MM.1S (cell line): Measurements from ENCODE around the gene TMSB4X.

Experiments used
- DNase-seq: peaks from one replicate; pipeline ENCODE4 v3.0.0-alpha.2; 2015
- H2AFZ ChIP-seq: fragments of 300-600 bp; sonication (generic); 2 replicates; pipeline ENCODE4 v1.6.0; 2016; ENCODE audit warnings: antibody characterized with exemption, low read length
- H3F3A ChIP-seq: fragments of 300-600 bp; sonication (generic); 2 replicates; pipeline ENCODE4 v1.6.1; 2016; ENCODE audit warnings: mild to moderate bottlenecking, antibody characterized with exemption, low read length, moderate library complexity, mixed read lengths; ENCODE audit not compliant: insufficient read depth
- H3K27ac ChIP-seq: fragments of 300-600 bp; sonication (generic); 2 replicates; pipeline ENCODE4 v1.5.1; 2016; ENCODE audit warnings: mild to moderate bottlenecking, low read length
- H3K27me3 ChIP-seq: fragments of 300-600 bp; sonication (generic); replicated peaks from 2 replicates; pipeline ENCODE4 v1.6.0; 2016; ENCODE audit warnings: low read length; ENCODE audit not compliant: insufficient read depth
- H3K36me3 ChIP-seq: fragments of 300-600 bp; sonication (generic); replicated peaks from 2 replicates; pipeline ENCODE4 v1.6.1; 2016; ENCODE audit warnings: mild to moderate bottlenecking, low read length, mixed read lengths; ENCODE audit not compliant: insufficient read depth
- H3K4me1 ChIP-seq: fragments of 300-600 bp; sonication (generic); 2 replicates; pipeline ENCODE4 v1.6.1; 2016; ENCODE audit warnings: low read length, mixed read lengths
- H3K4me2 ChIP-seq: fragments of 300-600 bp; sonication (generic); 2 replicates; pipeline ENCODE4 v1.6.0; 2016; ENCODE audit warnings: low read depth, low read length
- H3K4me3 ChIP-seq: fragments of 300-600 bp; sonication (generic); 2 replicates; pipeline ENCODE4 v1.5.1; 2016; ENCODE audit warnings: low read length, mixed read lengths
- H3K79me2 ChIP-seq: fragments of 300-600 bp; sonication (generic); 2 replicates; pipeline ENCODE4 v1.6.1; 2016; ENCODE audit warnings: mixed run types, low read length, mixed read lengths
- H3K9ac ChIP-seq: fragments of 300-600 bp; sonication (generic); 2 replicates; pipeline ENCODE4 v1.6.1; 2016; ENCODE audit warnings: low read length, mixed read lengths
- H3K9me2 ChIP-seq: fragments of 300-600 bp; sonication (generic); replicated peaks from 2 replicates; pipeline ENCODE4 v1.6.1; 2016; ENCODE audit warnings: mild to moderate bottlenecking, low read length, mixed read lengths; ENCODE audit not compliant: insufficient read depth
- H3K9me3 ChIP-seq: fragments of 300-600 bp; sonication (generic); replicated peaks from 2 replicates; pipeline ENCODE4 v1.6.1; 2016; ENCODE audit warnings: mild to moderate bottlenecking, low read length, mixed read lengths; ENCODE audit not compliant: insufficient read depth
- H4K20me1 ChIP-seq: fragments of 300-600 bp; sonication (generic); 2 replicates; pipeline ENCODE4 v1.6.1; 2016; ENCODE audit warnings: mild to moderate bottlenecking, low read length, moderate library complexity, mixed read lengths; ENCODE audit not compliant: insufficient read depth
- EZH2 ChIP-seq: fragments of 300-600 bp; sonication (generic); optimal IDR thresholded peaks from 2 replicates; pipeline ENCODE3; 2017; ENCODE audit warnings: low read depth, mild to moderate bottlenecking, antibody characterized with exemption, low read length, mixed read lengths
- EZH2phosphoT487 ChIP-seq: fragments of 300-600 bp; sonication (generic); IDR thresholded peaks from 2 replicates; pipeline ENCODE4 v1.6.1; 2018; ENCODE audit warnings: antibody characterized with exemption, low read length
- TF ChIP-seq, protein P1 (sequence below): fragments of 300-600 bp; sonication (generic); IDR thresholded peaks from 2 replicates; pipeline ENCODE4 v1.5.1; 2016; ENCODE audit warnings: antibody characterized with exemption, low read length, mixed read lengths

The TMSB4X gene

DNA sequence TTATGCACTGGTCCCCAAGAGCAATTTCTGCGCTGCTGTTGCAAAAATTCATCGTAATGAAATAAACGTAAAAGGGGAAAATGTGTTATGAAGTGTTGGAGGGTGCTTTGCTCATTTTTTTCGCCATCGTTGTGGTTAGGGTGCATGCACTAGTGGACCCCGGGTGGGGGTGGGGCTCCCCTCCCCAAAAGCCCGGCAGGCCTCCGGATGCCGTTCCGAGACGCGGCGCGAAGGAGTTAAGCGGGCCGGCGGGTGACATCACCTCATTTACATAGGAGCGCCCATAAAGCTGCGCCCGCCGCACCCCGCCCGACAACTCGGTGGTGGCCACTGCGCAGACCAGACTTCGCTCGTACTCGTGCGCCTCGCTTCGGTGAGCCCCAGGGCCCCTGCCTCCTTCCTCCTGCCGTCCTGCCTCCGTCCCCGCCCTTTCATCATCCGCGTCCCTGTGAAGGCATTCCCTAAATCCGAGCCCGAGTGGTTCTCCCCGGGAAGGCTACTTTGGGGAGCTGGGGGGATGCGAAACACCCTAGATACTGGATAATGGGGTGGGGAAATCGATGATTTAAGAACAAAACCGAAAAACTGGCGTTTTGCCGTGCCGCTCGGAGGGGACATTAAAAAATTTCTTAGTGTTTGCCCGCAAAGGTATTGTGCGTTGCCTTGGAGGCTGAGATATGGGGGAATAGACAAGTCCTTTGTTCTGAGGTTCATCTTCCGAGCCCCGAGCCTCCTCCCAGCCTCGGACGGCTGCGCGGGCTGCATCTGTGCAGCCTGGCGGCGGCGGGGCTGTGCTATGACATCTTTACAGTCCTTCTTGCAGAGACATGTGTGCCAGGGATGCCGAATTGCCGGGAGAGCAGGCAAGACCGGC lies at the start of gene TMSB4X:
Gene TMSB4X, plus strand, starts transcription at position 315 of the 874 bp plus-strand sequence.
- peak within 1 kb of the TSS; percentile 95 for H3K9ac ChIP-seq
- no peaks in the 10 kb centered on the region for H3K27me3 ChIP-seq
- H3K4me2 ChIP-seq, result peak within 1 kb of the TSS; percentile 57
- H3K36me3 ChIP-seq, result no peaks in the 10 kb centered on the region
- peak within 1 kb of the TSS; percentile 96 for H3K4me3 ChIP-seq
- H3F3A ChIP-seq, result peaks cover 23% of the 10 kb centered on the region
- H2AFZ ChIP-seq, result peak within 1 kb of the TSS; percentile 48; the same call in 1 of the 2 replicates
- 0 out of 2 replicates have a peak, but pooled peaks cover 17% of the 10 kb centered on the region for H3K4me1 ChIP-seq
- H3K9me2 ChIP-seq, result no peaks in the 10 kb centered on the region
- H4K20me1 ChIP-seq, result no peaks in the 10 kb centered on the region
- peak; percentile 71 for DNase-seq
- H3K27ac ChIP-seq, result peak within 1 kb of the TSS; percentile 73
- peaks cover 14% of the 10 kb centered on the region for H3K79me2 ChIP-seq
- no peaks in the 10 kb centered on the region for H3K9me3 ChIP-seq
- TF ChIP-seq EZH2 (no peak), EZH2phosphoT487 (no peak)
- TF ChIP-seq, protein P1, sequence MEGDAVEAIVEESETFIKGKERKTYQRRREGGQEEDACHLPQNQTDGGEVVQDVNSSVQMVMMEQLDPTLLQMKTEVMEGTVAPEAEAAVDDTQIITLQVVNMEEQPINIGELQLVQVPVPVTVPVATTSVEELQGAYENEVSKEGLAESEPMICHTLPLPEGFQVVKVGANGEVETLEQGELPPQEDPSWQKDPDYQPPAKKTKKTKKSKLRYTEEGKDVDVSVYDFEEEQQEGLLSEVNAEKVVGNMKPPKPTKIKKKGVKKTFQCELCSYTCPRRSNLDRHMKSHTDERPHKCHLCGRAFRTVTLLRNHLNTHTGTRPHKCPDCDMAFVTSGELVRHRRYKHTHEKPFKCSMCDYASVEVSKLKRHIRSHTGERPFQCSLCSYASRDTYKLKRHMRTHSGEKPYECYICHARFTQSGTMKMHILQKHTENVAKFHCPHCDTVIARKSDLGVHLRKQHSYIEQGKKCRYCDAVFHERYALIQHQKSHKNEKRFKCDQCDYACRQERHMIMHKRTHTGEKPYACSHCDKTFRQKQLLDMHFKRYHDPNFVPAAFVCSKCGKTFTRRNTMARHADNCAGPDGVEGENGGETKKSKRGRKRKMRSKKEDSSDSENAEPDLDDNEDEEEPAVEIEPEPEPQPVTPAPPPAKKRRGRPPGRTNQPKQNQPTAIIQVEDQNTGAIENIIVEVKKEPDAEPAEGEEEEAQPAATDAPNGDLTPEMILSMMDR, result no peak

DNA sequence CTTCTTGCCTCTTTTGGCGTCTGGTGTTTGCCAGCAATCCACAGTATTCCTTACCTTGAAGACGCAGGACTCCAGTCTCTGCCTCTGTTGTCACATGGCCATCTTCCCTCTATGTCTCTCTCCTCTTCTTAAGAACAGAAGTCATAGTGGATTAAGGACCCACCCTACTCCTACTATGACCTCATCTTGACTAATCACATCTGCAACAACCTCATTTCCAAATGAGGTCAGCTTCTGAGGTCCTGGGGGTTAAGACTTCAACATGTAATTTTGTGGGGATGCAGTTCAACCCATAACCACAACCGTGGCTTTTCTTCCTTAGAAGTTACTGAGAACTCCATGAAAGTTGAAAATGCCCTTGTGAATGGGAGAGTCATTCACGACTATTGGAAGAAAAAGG lies 45.2 kb upstream of the TMSB4X start:
- no peak overlapping the region for H3K9ac ChIP-seq
- H3K9me2 ChIP-seq, result no peaks in the 10 kb centered on the region
- no peaks in the 10 kb centered on the region for H3K36me3 ChIP-seq
- TF ChIP-seq, protein P1, result no peak
- TF ChIP-seq EZH2 (no peak), EZH2phosphoT487 (no peak)
- no peaks in the 10 kb centered on the region for H3K79me2 ChIP-seq
- H4K20me1 ChIP-seq, result no peaks in the 10 kb centered on the region
- no peak overlapping the region for H3K27ac ChIP-seq
- no peaks in the 10 kb centered on the region for H3K9me3 ChIP-seq
- H3K27me3 ChIP-seq, result no peaks in the 10 kb centered on the region
- H3K4me3 ChIP-seq, result no peak overlapping the region
- H2AFZ ChIP-seq, result no peak overlapping the region
- no peak overlapping the region for H3K4me2 ChIP-seq
- no peaks in the 10 kb centered on the region for H3K4me1 ChIP-seq
- DNase-seq, result no peak
- no peaks in the 10 kb centered on the region for H3F3A ChIP-seq

DNA sequence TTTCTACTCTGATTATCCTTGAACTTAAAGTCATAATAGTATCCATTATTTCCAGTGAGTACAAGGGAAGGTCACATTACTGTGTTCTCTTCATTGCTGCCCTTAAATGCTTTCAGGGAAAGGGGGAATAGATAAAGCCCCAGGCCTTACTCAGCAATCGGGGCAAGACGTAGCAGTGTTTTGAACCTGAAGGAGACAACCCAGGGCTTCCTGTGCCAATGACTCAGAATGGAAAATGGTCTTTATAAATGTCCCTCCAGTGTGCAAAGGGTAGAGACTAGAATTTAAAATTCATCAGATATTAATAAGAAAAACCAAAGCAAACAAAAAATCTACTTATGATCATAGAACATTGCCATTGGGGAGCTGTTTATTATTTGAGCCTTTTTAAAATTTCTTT lies 44.8 kb upstream of the TMSB4X start:
- no peak overlapping the region for H3K9ac ChIP-seq
- H4K20me1 ChIP-seq, result no peaks in the 10 kb centered on the region
- no peaks in the 10 kb centered on the region for H3K9me3 ChIP-seq
- DNase-seq, result no peak
- no peaks in the 10 kb centered on the region for H3K79me2 ChIP-seq
- no peaks in the 10 kb centered on the region for H3K27me3 ChIP-seq
- no peaks in the 10 kb centered on the region for H3F3A ChIP-seq
- TF ChIP-seq EZH2, result no peak
- TF ChIP-seq, protein P1, result no peak
- TF ChIP-seq EZH2phosphoT487, result no peak
- H3K9me2 ChIP-seq, result no peaks in the 10 kb centered on the region
- no peak overlapping the region for H3K27ac ChIP-seq
- no peak overlapping the region for H3K4me3 ChIP-seq
- H3K36me3 ChIP-seq, result no peaks in the 10 kb centered on the region
- no peak overlapping the region for H2AFZ ChIP-seq
- no peak overlapping the region for H3K4me2 ChIP-seq
- no peaks in the 10 kb centered on the region for H3K4me1 ChIP-seq
